Measurements from ENCODE around the gene FAR2.

The FAR2 gene

GRCh38 chr12:29208936-29209701 lies 60.0 kb downstream of the FAR2 start:
- DNase-seq, result no peak

DNA sequence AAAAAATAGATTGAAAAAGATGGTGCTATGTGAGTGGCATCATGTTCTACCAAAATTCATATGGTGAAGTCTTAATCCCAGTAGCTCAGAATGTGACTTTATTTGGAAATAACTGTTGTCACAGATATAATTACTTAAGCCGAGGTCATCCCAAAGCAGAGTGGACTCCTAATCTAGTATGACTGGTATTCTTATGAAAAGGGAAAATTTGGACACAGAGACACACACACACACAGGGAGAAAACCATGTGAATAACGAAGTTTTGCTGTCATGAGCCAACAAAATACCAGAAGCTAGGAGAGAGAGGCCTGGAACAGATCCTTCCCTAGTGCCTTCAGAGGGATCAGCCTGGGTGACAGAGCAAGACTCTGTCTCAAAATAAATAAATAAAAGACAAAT lies 62.6 kb downstream of the FAR2 start:
- DNase-seq, result no peak

GRCh38 chr12:29212682-29213403 lies 63.8 kb downstream of the FAR2 start:
- DNase-seq, result no peak

DNA sequence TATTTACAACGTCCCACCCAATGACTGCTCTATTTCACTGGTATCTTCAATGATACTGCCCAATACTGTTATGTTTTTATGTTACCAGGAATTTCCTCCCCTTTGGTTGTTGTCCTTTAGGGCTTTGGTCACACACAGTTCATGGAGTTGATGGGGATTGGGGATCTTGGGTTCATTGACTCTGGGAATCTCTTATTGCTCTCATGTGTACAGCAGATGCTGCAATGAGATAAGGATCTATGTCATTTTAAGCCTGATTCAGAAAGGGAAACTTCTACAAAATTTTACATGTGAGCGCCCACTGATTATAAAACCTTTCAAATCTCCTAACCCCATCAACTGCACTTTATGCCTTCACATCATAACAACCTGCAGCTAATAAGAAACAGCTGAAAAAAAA lies 67.2 kb downstream of the FAR2 start:
- no peak for DNase-seq

GRCh38 chr12:29216797-29217575 lies 67.9 kb downstream of the FAR2 start:
- DNase-seq, result peak; percentile 20

GRCh38 chr12:29220632-29221336 lies 71.7 kb downstream of the FAR2 start:
- DNase-seq, result no peak

GRCh38 chr12:29222200-29222599 lies 73.1 kb downstream of the FAR2 start:
- no peak for DNase-seq

DNA sequence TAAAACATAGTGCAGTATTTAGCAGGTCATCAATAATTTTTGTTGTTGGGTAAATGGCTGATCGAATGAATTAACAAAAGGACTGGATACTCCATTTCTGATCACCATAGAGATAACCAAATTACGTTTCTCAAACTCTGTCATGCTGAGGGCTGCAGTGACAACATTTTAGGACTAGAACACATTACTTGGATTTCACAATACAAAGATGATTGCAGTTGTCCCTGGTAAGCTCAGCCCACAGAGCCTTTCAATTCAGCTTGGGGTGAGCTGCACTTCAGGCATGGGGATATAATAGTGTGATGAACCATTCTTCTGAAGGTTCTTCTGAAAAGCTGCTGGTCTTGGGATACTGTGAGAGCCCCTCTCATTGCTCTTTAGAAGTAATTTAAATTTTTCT lies 74.3 kb downstream of the FAR2 start:
- peak; percentile 65 to 69 for DNase-seq

DNA sequence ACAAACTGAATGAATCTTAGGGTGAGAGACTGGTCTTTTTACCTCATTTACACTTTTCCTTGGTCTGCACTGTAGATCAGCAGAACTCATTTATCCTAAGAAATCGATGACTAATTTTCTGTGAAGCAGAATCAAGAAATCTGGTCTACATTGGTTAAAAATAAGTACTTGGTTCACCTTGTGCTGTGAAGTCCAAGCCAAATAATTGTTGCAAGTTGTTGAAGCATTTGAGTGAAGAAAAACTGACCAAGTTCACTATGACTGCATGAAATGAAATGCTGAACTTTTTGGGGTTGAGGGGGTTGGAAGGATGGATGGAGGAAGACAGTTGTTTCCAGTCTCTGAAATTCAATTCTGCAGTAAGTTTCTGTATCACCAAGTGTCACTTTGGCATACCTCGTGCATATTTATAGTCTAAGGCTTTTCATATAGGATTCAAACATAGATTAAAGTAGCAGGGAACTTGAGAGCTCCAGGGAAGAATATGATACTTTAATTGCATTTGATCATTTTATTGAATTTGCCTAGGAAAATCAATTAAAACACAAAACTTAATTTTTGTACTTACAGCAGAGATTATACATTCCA lies 75.0 kb downstream of the FAR2 start:
- DNase-seq, result no peak

- DNase-seq, result no peak
These were observed 75.5 kb downstream of the FAR2 start for GRCh38 chr12:29224572-29224971.

DNA sequence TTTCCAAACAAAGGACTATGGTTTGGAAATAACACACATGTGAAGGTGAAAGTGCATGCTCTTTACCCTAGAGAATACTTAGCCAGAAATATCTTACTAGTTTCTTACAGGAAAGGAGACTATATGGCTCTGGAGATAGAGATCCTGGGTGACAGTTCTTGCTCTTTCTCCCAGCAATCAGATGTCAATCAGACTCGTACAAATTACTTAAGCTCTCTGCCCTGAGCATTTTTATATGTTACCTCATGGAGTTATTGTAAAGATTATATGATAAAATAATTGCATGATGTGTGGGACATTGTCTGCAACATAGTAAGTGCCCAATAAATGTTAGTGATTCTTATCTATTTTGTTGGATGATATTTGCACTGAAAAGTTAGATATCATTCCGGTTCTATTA lies 76.8 kb downstream of the FAR2 start:
- no peak for DNase-seq

DNA sequence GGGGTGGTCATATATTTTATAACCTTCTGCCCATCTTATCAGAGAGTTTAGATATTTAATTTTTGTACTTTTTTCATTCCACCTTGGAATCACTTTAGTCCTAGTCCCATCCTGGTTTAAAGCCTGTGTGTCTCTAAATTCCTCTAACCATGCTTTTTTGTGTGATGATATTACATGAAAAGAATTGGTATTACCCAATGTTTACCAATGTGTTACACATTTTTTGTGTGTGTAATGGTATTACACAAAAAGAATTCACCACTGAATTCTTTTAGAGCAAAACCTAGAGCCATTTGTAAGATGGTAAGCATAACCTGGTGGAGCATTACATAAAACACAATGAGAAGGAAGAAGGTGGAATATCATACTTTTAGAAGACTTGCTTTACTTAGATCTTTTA lies 77.5 kb downstream of the FAR2 start:
- DNase-seq, result peak in 1 of 2 experiments; percentile 11

DNA sequence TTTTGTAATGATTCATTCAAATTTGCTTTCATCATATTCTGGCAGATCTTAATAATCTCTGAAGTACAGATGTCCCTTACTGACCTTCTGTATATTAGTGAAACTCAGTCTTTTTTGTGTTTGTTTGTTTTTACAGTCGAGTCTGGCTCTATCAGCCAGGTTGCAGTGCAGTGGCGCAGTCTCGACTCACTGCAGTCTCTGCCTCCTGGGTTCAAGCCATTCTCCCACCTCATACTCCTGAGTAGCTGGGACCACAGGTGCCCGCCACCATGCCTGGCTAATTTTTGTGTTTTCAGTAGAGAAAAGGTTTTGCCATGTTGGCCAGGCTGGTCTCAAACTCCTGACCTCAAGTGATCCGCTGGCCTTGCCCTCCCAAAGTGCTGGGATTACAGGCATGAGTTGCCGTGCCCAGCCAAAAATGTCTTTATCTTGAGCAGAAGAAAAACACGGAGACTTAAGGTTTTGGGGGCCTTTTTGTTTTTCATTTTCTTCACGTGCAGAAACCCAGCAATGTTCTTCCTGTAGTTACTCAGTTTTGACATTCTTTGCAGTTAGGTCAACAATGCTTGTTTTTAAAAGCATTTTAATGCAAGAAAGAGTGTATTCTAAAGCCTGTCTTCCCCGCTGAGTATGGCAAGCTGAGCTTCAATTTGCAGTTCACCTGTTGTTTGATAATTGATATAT lies 79.5 kb downstream of the FAR2 start:
- no peak for DNase-seq

DNA sequence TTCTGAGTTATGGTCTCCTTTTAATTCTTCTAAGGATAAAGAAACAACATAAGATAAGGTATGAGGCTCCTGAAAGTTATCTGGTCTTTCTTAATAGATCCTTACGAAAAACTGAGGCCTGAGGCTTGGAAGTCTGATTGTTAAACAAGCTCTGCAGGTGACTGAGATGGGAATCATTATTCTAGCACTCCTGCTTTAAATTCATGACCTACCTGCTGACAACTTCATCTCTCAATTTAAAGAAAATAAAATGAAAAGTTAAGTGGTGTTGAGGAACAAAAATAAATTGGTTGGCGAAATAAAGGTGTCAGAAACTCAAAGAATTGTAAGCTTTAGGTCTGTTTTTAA lies 80.1 kb downstream of the FAR2 start:
- DNase-seq, result no peak

DNA sequence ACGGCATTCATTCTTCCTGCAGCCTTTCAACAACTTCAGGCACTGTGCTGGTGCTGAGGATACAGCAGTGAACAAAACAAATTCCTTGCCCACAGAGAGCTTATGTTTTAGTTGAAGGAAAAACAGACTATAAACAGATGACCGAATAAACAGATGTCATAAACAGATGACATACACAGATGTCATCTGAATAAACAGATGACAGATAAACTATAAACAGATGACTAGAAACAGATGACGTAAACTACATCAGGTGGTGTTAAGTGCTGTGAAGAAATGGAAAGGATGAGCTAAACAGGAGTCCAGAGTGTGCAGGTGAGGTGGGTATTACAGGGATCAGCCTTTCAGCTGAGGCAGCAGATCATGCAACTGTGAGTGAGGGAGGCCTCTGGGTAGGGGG lies 80.9 kb downstream of the FAR2 start:
- no peak for DNase-seq

DNA sequence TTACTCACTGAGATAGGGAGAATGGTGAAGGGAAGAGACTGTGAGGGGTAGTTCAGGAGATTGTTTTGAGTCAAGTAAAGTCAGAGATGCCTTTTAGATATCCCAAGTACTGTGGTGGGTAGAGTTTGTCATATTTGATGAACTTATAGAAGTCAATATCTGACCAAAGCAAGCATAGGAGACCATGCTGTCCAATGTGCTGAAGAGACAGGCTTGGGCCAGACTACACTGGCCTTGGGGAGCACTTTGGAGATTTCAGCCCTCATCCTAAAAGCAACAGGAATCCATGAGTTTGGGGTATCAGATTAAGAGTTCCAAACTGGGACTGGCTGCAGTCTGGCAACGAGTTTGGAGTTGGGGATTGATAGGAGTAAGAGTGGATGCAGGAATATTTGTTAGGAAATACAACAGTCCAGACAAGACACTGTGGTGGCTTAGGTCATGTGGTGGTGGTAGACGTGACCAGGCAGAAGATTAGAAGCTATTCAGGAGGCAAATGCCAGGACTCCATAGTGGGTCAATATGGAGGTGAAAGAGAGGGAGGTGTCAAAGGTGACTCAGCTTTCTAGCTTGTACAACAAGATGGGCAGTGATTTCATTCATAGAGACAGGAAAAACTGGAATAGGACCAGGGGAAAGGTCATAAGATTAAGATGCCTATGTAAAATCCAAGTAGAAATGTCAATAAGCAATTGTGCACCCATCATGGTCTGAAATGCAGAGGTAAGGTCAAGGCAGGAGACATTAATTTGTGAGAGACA lies 81.9 kb downstream of the FAR2 start:
- DNase-seq, result no peak

DNA sequence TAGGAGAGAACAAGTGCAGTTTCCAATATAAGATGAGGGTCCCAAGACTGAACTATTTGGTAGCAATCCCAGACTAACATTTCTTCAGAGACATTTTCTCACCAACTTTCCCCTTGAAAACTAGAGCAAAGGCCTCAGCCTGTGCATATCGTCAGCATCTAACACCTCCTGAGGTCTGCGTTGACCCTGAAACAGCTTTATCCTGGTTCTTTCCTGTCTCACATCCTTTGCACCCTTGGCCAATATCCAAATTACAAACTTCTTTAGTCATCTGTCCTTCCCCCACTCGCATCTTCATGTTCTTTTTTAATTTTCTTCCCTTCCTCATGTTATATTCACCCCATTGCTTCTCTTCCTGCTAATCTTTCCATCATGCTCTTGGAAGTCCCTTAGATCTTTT lies 83.0 kb downstream of the FAR2 start:
- no peak for DNase-seq

DNA sequence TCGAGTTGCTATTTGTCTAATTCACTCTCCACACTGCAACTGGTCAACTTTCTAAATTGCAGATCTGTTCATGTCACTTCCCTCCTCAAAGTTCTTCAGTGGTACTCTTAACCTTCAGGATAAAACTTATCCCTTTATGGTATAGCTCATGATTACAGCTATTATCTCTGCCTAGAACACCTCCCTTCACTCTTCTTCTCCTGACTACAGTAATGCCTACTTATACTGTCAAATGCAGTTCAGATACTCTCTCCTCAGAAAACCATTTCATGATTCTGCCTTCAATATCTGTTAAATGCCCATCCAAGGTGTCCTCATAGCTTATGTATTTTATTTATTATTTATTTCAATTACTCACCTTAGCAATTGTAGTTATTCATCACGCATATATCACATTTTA lies 85.5 kb downstream of the FAR2 start:
- DNase-seq, result no peak

GRCh38 chr12:29234965-29235626 lies 86.0 kb downstream of the FAR2 start:
- DNase-seq, result no peak

GRCh38 chr12:29238822-29239291 lies 89.8 kb downstream of the FAR2 start:
- no peak for DNase-seq

DNA sequence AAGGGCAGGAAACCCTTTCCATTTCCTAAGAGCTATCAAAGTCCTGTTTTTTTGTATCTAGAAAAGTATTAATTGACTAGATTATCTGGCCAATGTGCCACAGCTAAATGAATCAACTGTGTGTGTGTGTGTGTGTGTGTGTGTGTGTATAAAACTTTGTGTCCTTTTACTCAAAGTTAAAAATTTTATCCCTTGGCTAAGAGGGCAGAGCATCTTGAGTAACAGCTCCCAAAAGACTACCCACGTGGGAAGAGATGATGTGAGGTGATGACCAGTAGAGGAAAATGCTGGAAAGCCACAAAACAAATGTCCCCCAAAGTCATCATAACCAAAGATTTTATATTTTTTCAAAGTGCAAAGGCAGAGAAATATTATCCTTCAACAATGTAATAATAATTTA lies 90.3 kb downstream of the FAR2 start:
- DNase-seq, result no peak

All from AML-193 (cell line).